Right atrium auricular region (tissue), 2 donors: ENCODE results near the gene TMEM140. TPM values are rescaled to one million over a fixed set of nuclear protein-coding genes. Genes with fewer than 3 reads are reported as not detected.

Experiments used
- DNase-seq: peaks from one replicate; pipeline ENCODE4 v3.0.0-alpha.2; 2019; ENCODE audit warnings: low spot score
- H3K27ac ChIP-seq, 2 donors: fragments of 200-600 bp; sonication (generic); 1 replicate in 1 of 2; 2 replicates in 1 of 2; pipeline ENCODE4 v1.5.1; 2016 to 2019
- H3K27me3 ChIP-seq, 2 donors: fragments of 200-600 bp; sonication (generic); one replicate each; pipeline versions ENCODE4 v1.5.1 to v1.6.0; 2017 to 2019
- H3K36me3 ChIP-seq: fragments of 200-600 bp; sonication (generic); one replicate; pipeline ENCODE4 v1.5.1; 2016
- H3K4me1 ChIP-seq, 2 donors: fragments of 200-600 bp; sonication (generic); one replicate each; pipeline versions ENCODE4 v1.5.1 to v1.6.0; 2017 to 2019
- H3K4me3 ChIP-seq, 2 donors: fragments of 200-600 bp; sonication (generic); 1 replicate in 1 of 2; 2 replicates in 1 of 2; pipeline ENCODE4 v1.5.1; 2017 to 2019; ENCODE audit warnings: mild to moderate bottlenecking in 1 of 2, moderate library complexity in 1 of 2
- H3K9me3 ChIP-seq, 2 donors: fragments of 200-600 bp; sonication (generic); one replicate each; pipeline ENCODE4 v1.5.1; 2019
- CTCF ChIP-seq, 2 donors: fragments of 200-600 bp; sonication (generic); IDR thresholded peaks; one replicate each; pipeline ENCODE4 v1.5.1; 2019; ENCODE audit warnings: antibody characterized with exemption in 2 of 2
- total RNA-seq, 2 donors: library from RNA; depleted of rRNA; stranded (reverse); fragments of >200 nt; gene quantifications; one replicate each; pipeline ENCODE4 v1.1.0, GENCODE V29; 2016

TMEM140 gene
- total RNA-seq, 2 donors from 2014 or later: 10.7 to 14.9 TPM

GRCh38 chr7:135193615-135194081 is 45.8 kb downstream of the TMEM140 start:
- Histone ChIP-seq H3K27me3 (no peaks in the 10 kb centered on the region), H3K36me3 (peaks cover 69% of the 10 kb centered on the region), H3K4me3 (no peak overlapping the region), H3K9me3 (no peaks in the 10 kb centered on the region), H3K27ac (no peak overlapping the region), H3K4me1 (no peaks in the 10 kb centered on the region)
- TF ChIP-seq CTCF (IDR thresholded peaks at IDR 0.05): no peak
- peak; percentile 5 for DNase-seq

- H3K27ac ChIP-seq: no peak overlapping the region
Observed at GRCh38 chr7:135194494-135195095, 46.7 kb downstream of the TMEM140 start.

GRCh38 chr7:135195156-135195555 is 47.3 kb downstream of the TMEM140 start:
- DNase-seq: peak; percentile 28
- no peak overlapping the region for H3K27ac ChIP-seq
- no peak overlapping the region for H3K4me3 ChIP-seq
- H3K9me3 ChIP-seq: no peaks in the 10 kb centered on the region
- peaks cover 58% of the 10 kb centered on the region for H3K36me3 ChIP-seq
- no peak for TF ChIP-seq CTCF (IDR thresholded peaks at IDR 0.05)
- H3K27me3 ChIP-seq: no peaks in the 10 kb centered on the region
- H3K4me1 ChIP-seq: no peaks in the 10 kb centered on the region

More at GRCh38 chr7:135194494-135195095, 46.7 kb downstream of the TMEM140 start:
- Histone ChIP-seq H3K4me3 (no peak overlapping the region), H3K27me3 (no peaks in the 10 kb centered on the region), H3K9me3 (no peaks in the 10 kb centered on the region), H3K36me3 (peaks cover 60% of the 10 kb centered on the region), H3K4me1 (no peaks in the 10 kb centered on the region)
- DNase-seq: peak; percentile 32
- TF ChIP-seq CTCF (IDR thresholded peaks at IDR 0.05): no peak

GRCh38 chr7:135195968-135196629 is 48.2 kb downstream of the TMEM140 start:
- DNase-seq: peak; percentile 21
- no peaks in the 10 kb centered on the region for H3K9me3 ChIP-seq
- H3K36me3 ChIP-seq: peaks cover 58% of the 10 kb centered on the region
- H3K4me1 ChIP-seq: peaks cover 0 to 2% of the 10 kb centered on the region in 2 donors
- no peaks in the 10 kb centered on the region for H3K27me3 ChIP-seq
- no peak for TF ChIP-seq CTCF (IDR thresholded peaks at IDR 0.05)
- H3K4me3 ChIP-seq: no peak overlapping the region
- H3K27ac ChIP-seq: no peak overlapping the region

GRCh38 chr7:135197343-135197742 is 49.5 kb downstream of the TMEM140 start:
- no peak for TF ChIP-seq CTCF (IDR thresholded peaks at IDR 0.05)
- Histone ChIP-seq H3K27ac (no peak overlapping the region), H3K9me3 (no peaks in the 10 kb centered on the region), H3K4me3 (no peak overlapping the region), H3K4me1 (peaks cover 0 to 4% of the 10 kb centered on the region in 2 donors), H3K27me3 (no peaks in the 10 kb centered on the region), H3K36me3 (peaks cover 56% of the 10 kb centered on the region)
- peak; percentile 13 for DNase-seq
